Embryonic facial prominence (tissue), 1 donor: Measurements from ENCODE around the gene SORCS2.
"Not testable (repeated sequence)": the region's sequence is repeated elsewhere in the genome, so short reads cannot be mapped to it uniquely, and the experiment has no call there.

Experiments
- DNase-seq: peaks from one replicate; pipeline ENCODE4 v3.0.0-alpha.2; 2016; ENCODE audit errors: extremely low spot score

SORCS2 gene

GRCh38 chr4:7547368-7548040 lies 355.2 kb downstream of the SORCS2 start:
- DNase-seq, result peak; percentile 12

GRCh38 chr4:7549866-7550265 lies 357.5 kb downstream of the SORCS2 start:
- DNase-seq, result no peak

GRCh38 chr4:7552466-7552865 lies 360.1 kb downstream of the SORCS2 start:
- DNase-seq, result no peak

- no peak for DNase-seq
These were observed 360.9 kb downstream of the SORCS2 start for GRCh38 chr4:7553280-7553679.

GRCh38 chr4:7554905-7555304 lies 362.6 kb downstream of the SORCS2 start:
- no peak for DNase-seq

GRCh38 chr4:7556558-7556957 lies 364.2 kb downstream of the SORCS2 start:
- no peak for DNase-seq

GRCh38 chr4:7557456-7557855 lies 365.1 kb downstream of the SORCS2 start:
- DNase-seq, result no peak

- DNase-seq, result no peak
These were observed 366.1 kb downstream of the SORCS2 start for GRCh38 chr4:7558436-7558835.

- DNase-seq, result no peak
These were observed 367.0 kb downstream of the SORCS2 start for GRCh38 chr4:7559316-7559715.

- no peak for DNase-seq
These were observed 367.5 kb downstream of the SORCS2 start for GRCh38 chr4:7559741-7560395.

GRCh38 chr4:7561557-7561956 lies 369.2 kb downstream of the SORCS2 start:
- DNase-seq, result no peak

- DNase-seq, result no peak
These were observed 371.9 kb downstream of the SORCS2 start for GRCh38 chr4:7564242-7564641.

GRCh38 chr4:7565483-7565882 lies 373.1 kb downstream of the SORCS2 start:
- no peak for DNase-seq

- DNase-seq, result no peak
These were observed 377.8 kb downstream of the SORCS2 start for GRCh38 chr4:7569810-7570783.

- DNase-seq, result no peak
These were observed 378.7 kb downstream of the SORCS2 start for GRCh38 chr4:7571001-7571400.

GRCh38 chr4:7571701-7572100 lies 379.4 kb downstream of the SORCS2 start:
- DNase-seq, result no peak

GRCh38 chr4:7572894-7573293 lies 380.6 kb downstream of the SORCS2 start:
- DNase-seq, result no peak

GRCh38 chr4:7573576-7574091 lies 381.3 kb downstream of the SORCS2 start:
- DNase-seq, result no peak

GRCh38 chr4:7574287-7575014 lies 382.1 kb downstream of the SORCS2 start:
- no peak for DNase-seq

- no peak for DNase-seq
These were observed 383.1 kb downstream of the SORCS2 start for GRCh38 chr4:7575426-7575825.

- not testable (repeated sequence) for DNase-seq
These were observed 385.2 kb downstream of the SORCS2 start for GRCh38 chr4:7577361-7578039.
